ENCODE data around the gene ACKR3. TPM values are rescaled to one million over a fixed set of nuclear protein-coding genes. Genes with fewer than 3 reads are reported as not detected.

ACKR3 gene
- total RNA-seq, 1 donor from 2014 or later = 21.3 TPM

GRCh38 chr2:236550290-236550689 lies 19.3 kb upstream of the ACKR3 start:
- no peak for DNase-seq (ENCODE audit: low spot score)

- no peak for DNase-seq (ENCODE audit: low spot score)
These were observed 18.7 kb upstream of the ACKR3 start for GRCh38 chr2:236550701-236551465.

GRCh38 chr2:236551471-236552211 lies 18.0 kb upstream of the ACKR3 start:
- DNase-seq (ENCODE audit: low spot score) = no peak

- DNase-seq (ENCODE audit: low spot score) = no peak
These were observed 17.4 kb upstream of the ACKR3 start for GRCh38 chr2:236552212-236552542.

GRCh38 chr2:236552581-236553363 lies 16.9 kb upstream of the ACKR3 start:
- no peak for DNase-seq (ENCODE audit: low spot score)

GRCh38 chr2:236553522-236553921 lies 16.1 kb upstream of the ACKR3 start:
- no peak for DNase-seq (ENCODE audit: low spot score)

- DNase-seq (ENCODE audit: low spot score) = no peak
These were observed 14.9 kb upstream of the ACKR3 start for GRCh38 chr2:236554629-236555282.

- no peak for DNase-seq (ENCODE audit: low spot score)
These were observed 14.1 kb upstream of the ACKR3 start for GRCh38 chr2:236555481-236555880.

- no peak for DNase-seq (ENCODE audit: low spot score)
These were observed 12.2 kb upstream of the ACKR3 start for GRCh38 chr2:236557306-236558030.

- DNase-seq (ENCODE audit: low spot score) = no peak
These were observed 11.6 kb upstream of the ACKR3 start for GRCh38 chr2:236558036-236558435.

GRCh38 chr2:236558993-236559978 lies 10.3 kb upstream of the ACKR3 start:
- no peak for DNase-seq (ENCODE audit: low spot score)

- DNase-seq (ENCODE audit: low spot score) = no peak
These were observed 7.8 kb upstream of the ACKR3 start for GRCh38 chr2:236561874-236562273.

GRCh38 chr2:236562434-236562833 lies 7.2 kb upstream of the ACKR3 start:
- DNase-seq (ENCODE audit: low spot score) = no peak

- DNase-seq (ENCODE audit: low spot score) = no peak
These were observed 5.7 kb upstream of the ACKR3 start for GRCh38 chr2:236563953-236564352.

- DNase-seq (ENCODE audit: low spot score) = no peak
These were observed 4.4 kb upstream of the ACKR3 start for GRCh38 chr2:236565212-236565611.

- no peak for DNase-seq (ENCODE audit: low spot score)
These were observed 3.7 kb upstream of the ACKR3 start for GRCh38 chr2:236565879-236566402.

GRCh38 chr2:236566596-236566995 lies 3.0 kb upstream of the ACKR3 start:
- DNase-seq (ENCODE audit: low spot score) = no peak

GRCh38 chr2:236568068-236568921 lies 1.3 kb upstream of the ACKR3 start:
- no peak for DNase-seq (ENCODE audit: low spot score)
